NB4 (cell line): ENCODE measurements around the gene TMEM26.

Experiments used
- DNase-seq: peaks from one replicate; pipeline ENCODE4 v3.0.0; 2010; ENCODE audit warnings: low read depth
- H3K4me3 ChIP-seq: one replicate; pipeline ENCODE4 v1.5.1; 2011; ENCODE audit warnings: mild to moderate bottlenecking, low read depth, low read length, moderate library complexity
- CTCF ChIP-seq: IDR thresholded peaks from one replicate; pipeline ENCODE4 v1.5.1; 2012; ENCODE audit warnings: low read depth, low read length
- MAX ChIP-seq: IDR thresholded peaks from 2 replicates; pipeline ENCODE4 v1.6.1; 2011; ENCODE audit warnings: low read depth, low read length
- MYC ChIP-seq: IDR thresholded peaks from 2 replicates; pipeline ENCODE4 v1.6.1; 2011; ENCODE audit warnings: low read depth, low read length
- POLR2A ChIP-seq: IDR thresholded peaks from 2 replicates; pipeline ENCODE4 v1.6.1; 2011; ENCODE audit warnings: mild to moderate bottlenecking; ENCODE audit not compliant: insufficient read length; ENCODE audit errors: extremely low read depth

The TMEM26 gene

GRCh38 chr10:61452655-61453641 is at the start of gene TMEM26:
Gene TMEM26 (minus strand): TSS chr10:61453381. CDS start chr10:61453081, 300 bp downstream.
- no peak within 1 kb of the TSS for H3K4me3 ChIP-seq
- no peak for DNase-seq
- TF ChIP-seq MYC (no peak), MAX (no peak), POLR2A (no peak), CTCF (no peak)

GRCh38 chr10:61500460-61500859 is 47.3 kb upstream of the TMEM26 start:
- no peak for TF ChIP-seq MAX
- TF ChIP-seq CTCF, result no peak
- no peak for TF ChIP-seq POLR2A
- TF ChIP-seq MYC, result no peak
- DNase-seq, result no peak

GRCh38 chr10:61492364-61492995 is 39.3 kb upstream of the TMEM26 start:
- TF ChIP-seq POLR2A (no peak), MAX (no peak), MYC (no peak), CTCF (no peak)
- DNase-seq, result no peak
- no peak overlapping the region for H3K4me3 ChIP-seq

More at GRCh38 chr10:61500460-61500859, 47.3 kb upstream of the TMEM26 start:
- H3K4me3 ChIP-seq, result no peak overlapping the region

GRCh38 chr10:61487506-61487905 is 34.3 kb upstream of the TMEM26 start:
- no peak for DNase-seq
- H3K4me3 ChIP-seq, result no peak overlapping the region
- TF ChIP-seq MYC, result no peak
- no peak for TF ChIP-seq MAX
- no peak for TF ChIP-seq POLR2A
- no peak for TF ChIP-seq CTCF

GRCh38 chr10:61486738-61487396 is 33.7 kb upstream of the TMEM26 start:
- no peak overlapping the region for H3K4me3 ChIP-seq
- peak; percentile 68 for DNase-seq
- no peak for TF ChIP-seq MAX

- no peak overlapping the region for H3K4me3 ChIP-seq
- no peak for DNase-seq
- TF ChIP-seq POLR2A, result no peak
- no peak for TF ChIP-seq MYC
- TF ChIP-seq MAX, result no peak
- TF ChIP-seq CTCF, result no peak
These were observed 33.1 kb upstream of the TMEM26 start for GRCh38 chr10:61486251-61486650.
